HG02759 (cell line): Measurements from ENCODE around the gene OR5T2.
"Not testable (repeated sequence)": the region's sequence is repeated elsewhere in the genome, so short reads cannot be mapped to it uniquely, and the experiment has no call there.

ENCODE experiments used
- ATAC-seq: cut with Tn5 transposase; IDR thresholded peaks from one replicate; pipeline ENCODE4 v1.9.1; 2021; ENCODE audit warnings: mild to moderate bottlenecking, moderate library complexity; ENCODE audit not compliant: unreplicated experiment

OR5T2 gene

GRCh38 chr11:56234155-56234554 lies at the start of gene OR5T2:
Gene OR5T2, minus strand, starts transcription at chr11:56234255. Its CDS starts 1,193 bp downstream, at chr11:56233062.
- ATAC-seq = no peak

GRCh38 chr11:56273854-56274253 lies 39.8 kb upstream of the OR5T2 start, which contains the start of gene OR5T1:
Gene OR5T1, plus strand, starts transcription at chr11:56274154. Its CDS starts 1,485 bp downstream, at chr11:56275639.
- no peak for ATAC-seq

DNA sequence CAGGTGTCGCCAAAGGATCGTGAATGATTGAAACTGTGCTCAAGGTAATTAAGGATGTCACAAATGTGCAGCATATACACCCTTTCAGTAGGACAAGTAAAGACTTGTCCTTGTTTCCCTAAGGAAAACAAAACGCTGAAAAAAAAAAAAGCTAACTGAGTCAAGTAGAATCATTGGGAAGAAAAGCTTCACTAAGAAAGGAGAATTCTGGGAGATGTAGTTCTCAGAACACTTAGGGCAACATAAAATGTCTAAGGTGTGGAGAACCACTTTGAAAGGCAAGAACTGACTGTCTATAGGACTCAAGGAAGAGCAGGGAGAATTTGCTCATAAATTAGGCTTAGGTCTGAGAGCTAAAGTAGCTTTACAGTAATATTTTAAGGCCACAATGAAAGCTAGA lies 37.0 kb upstream of the OR5T2 start:
- no peak for ATAC-seq

DNA sequence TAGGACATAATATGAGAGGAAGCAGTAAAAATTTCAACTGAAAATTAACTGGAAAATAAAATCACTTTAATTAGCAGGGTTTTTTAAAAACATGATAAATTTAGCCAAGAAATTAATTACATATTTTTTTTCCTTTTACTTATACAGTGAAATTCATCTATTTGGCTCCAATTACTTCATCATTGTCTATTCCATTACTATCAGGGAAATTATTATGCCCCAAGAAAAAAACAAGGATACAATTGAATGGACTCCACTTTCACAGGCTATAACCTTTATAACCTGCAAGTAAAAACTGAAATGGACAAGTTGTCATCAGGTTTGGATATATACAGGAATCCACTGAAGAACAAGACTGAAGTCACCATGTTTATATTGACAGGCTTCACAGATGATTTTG lies 17.9 kb upstream of the OR5T2 start, which contains the start of gene OR5T3:
Gene OR5T3, plus strand, starts transcription at position 301 of the 400 bp plus-strand sequence. Its CDS starts 0 bp downstream, at position 301.
- ATAC-seq = no peak

DNA sequence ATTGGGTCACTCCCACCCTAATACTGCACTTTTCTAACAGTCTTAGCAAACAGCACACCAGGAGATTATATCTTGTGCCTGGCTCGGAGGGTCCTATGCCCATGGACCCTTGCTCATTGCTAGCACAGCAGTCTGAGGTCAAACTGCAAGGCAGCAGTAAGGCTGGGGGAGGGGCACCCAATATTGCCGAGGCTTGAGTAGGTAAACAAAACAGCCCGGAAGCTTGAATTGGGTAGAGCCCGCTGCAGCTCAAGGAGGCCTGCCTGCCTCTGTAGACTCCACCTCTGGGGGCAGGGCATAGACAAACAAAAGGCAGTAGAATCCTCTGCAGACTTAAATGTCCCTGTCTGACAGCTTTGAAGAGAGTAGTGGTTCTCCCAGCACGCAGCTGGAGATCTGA lies 14.3 kb downstream of the OR5T2 start:
- not testable (repeated sequence) for ATAC-seq

- ATAC-seq = no peak
These were observed 19.5 kb downstream of the OR5T2 start for GRCh38 chr11:56214537-56214936.

GRCh38 chr11:56207790-56208189 lies 26.3 kb downstream of the OR5T2 start:
- no peak for ATAC-seq

DNA sequence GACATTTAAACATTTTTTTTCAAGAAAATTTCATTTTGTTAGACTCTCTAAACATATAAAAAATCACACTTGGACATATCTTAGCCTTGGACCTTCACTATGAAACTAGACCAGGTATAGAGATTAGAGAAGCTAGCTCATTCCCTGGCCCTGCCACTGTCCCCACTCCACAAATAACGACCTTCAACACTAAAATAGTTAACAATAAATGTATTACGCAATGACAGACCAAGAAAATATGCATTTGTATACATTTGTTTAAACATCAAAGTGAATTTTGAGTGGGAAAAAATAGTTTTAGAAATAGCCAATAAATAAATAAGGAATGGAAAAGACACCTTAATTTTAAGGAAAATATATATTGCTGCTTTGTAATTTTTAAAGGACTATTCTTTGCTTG lies 36.7 kb downstream of the OR5T2 start:
- no peak for ATAC-seq

GRCh38 chr11:56196705-56197104 lies 37.4 kb downstream of the OR5T2 start:
- ATAC-seq = no peak

DNA sequence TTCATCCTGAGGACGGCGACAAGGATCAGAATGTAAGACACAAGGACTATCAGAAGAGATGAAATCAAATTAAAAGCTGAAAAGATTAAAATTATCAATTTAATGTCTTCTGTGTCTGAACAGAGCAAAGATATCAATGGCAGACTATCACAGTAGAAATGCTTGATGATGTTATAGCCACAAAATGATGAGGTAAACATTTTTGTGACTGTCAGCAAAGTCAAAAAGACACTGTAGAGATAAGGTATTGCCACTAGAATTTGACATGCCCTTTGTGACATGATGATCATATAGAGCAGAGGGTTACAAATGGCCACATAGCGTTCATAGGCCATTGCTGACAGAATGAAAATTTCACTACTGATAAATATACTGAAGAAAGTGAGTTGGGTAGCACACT lies 45.5 kb downstream of the OR5T2 start:
- no peak for ATAC-seq

- ATAC-seq = no peak
These were observed 50.6 kb downstream of the OR5T2 start for GRCh38 chr11:56183459-56183858.
